DMS53 (cell line): Measurements from ENCODE around the gene PLA2G2D.

Experiments used
- DNase-seq: peaks from one replicate; lab custom pipeline; 2025; lab: John Stamatoyannopoulos, UW

The PLA2G2D gene

GRCh38 chr1:20086800-20087199, 32.5 kb downstream of the PLA2G2D start:
- no peak for DNase-seq

GRCh38 chr1:20083178-20083944, 36.0 kb downstream of the PLA2G2D start:
- no peak for DNase-seq

- DNase-seq = no peak
Measured at GRCh38 chr1:20082772-20083171, 36.6 kb downstream of the PLA2G2D start.

- DNase-seq = no peak
Measured at GRCh38 chr1:20081353-20081810, 38.0 kb downstream of the PLA2G2D start.

- no peak for DNase-seq
Measured at GRCh38 chr1:20080441-20081352, 38.6 kb downstream of the PLA2G2D start.

- no peak for DNase-seq
Measured at GRCh38 chr1:20079661-20080305, 39.6 kb downstream of the PLA2G2D start.

- no peak for DNase-seq
Measured at GRCh38 chr1:20078711-20079110, 40.6 kb downstream of the PLA2G2D start.

GRCh38 chr1:20078171-20078651, 41.1 kb downstream of the PLA2G2D start:
- DNase-seq = peak; percentile 14

GRCh38 chr1:20076710-20077461, 42.5 kb downstream of the PLA2G2D start:
- peak; percentile 32 for DNase-seq

GRCh38 chr1:20076223-20076622, 43.1 kb downstream of the PLA2G2D start:
- DNase-seq = no peak

- no peak for DNase-seq
Measured at GRCh38 chr1:20075345-20075744, 44.0 kb downstream of the PLA2G2D start.

GRCh38 chr1:20074725-20075171, 44.6 kb downstream of the PLA2G2D start:
- DNase-seq = no peak

GRCh38 chr1:20074055-20074724, 45.1 kb downstream of the PLA2G2D start:
- no peak for DNase-seq

- DNase-seq = no peak
Measured at GRCh38 chr1:20073256-20073655, 46.1 kb downstream of the PLA2G2D start.

- no peak for DNase-seq
Measured at GRCh38 chr1:20072771-20073170, 46.6 kb downstream of the PLA2G2D start.

GRCh38 chr1:20071416-20071815, 47.9 kb downstream of the PLA2G2D start:
- DNase-seq = no peak

GRCh38 chr1:20070357-20070756, 49.0 kb downstream of the PLA2G2D start:
- no peak for DNase-seq

- DNase-seq = no peak
Measured at GRCh38 chr1:20069874-20070273, 49.5 kb downstream of the PLA2G2D start, which contains the start of gene PLA2G5. Gene PLA2G5, plus strand, starts transcription at chr1:20070194. Its CDS starts 14,637 bp downstream, at chr1:20084831.

- no peak for DNase-seq
Measured at GRCh38 chr1:20068722-20069121, 50.6 kb downstream of the PLA2G2D start.

- DNase-seq = no peak
Measured at GRCh38 chr1:20063861-20064292, 55.5 kb downstream of the PLA2G2D start.
